GM23338 (cell line): Measurements from ENCODE around the gene NUDT13. TPM values are rescaled to one million over a fixed set of nuclear protein-coding genes. Genes with fewer than 3 reads are reported as not detected.

ENCODE experiments used
- ATAC-seq: fragments of 200-7000 bp; cut with Tn5 transposase; 3 replicates; pipeline ENCODE4 v1.9.1; 2020
- DNase-seq: peaks from one replicate; pipeline ENCODE4 v3.0.0-alpha.2; 2015; ENCODE audit warnings: low spot score
- H2AFZ ChIP-seq: fragments of 200-600 bp; sonication (generic); 2 replicates; pipeline ENCODE4 v1.8.0; 2016; ENCODE audit warnings: antibody characterized with exemption, mild to moderate bottlenecking, moderate library complexity
- H3F3A ChIP-seq: fragments of 200-600 bp; sonication (generic); replicated peaks from 2 replicates; pipeline ENCODE4 v1.8.0; 2017; ENCODE audit warnings: antibody characterized with exemption, mixed run types, low read depth
- H3K27ac ChIP-seq: fragments of 200-600 bp; sonication (generic); 2 replicates; pipeline ENCODE4 v1.6.1; 2016; ENCODE audit warnings: low read depth
- H3K27me3 ChIP-seq: fragments of 200-600 bp; sonication (generic); 2 replicates; pipeline ENCODE4 v1.8.0; 2016; ENCODE audit warnings: mild to moderate bottlenecking, mixed run types, moderate library complexity; ENCODE audit not compliant: insufficient read depth
- H3K36me3 ChIP-seq: fragments of 200-600 bp; sonication (generic); 2 replicates; pipeline ENCODE4 v1.8.0; 2016; ENCODE audit warnings: mild to moderate bottlenecking; ENCODE audit not compliant: insufficient read depth
- H3K4me1 ChIP-seq: fragments of 200-600 bp; sonication (generic); 2 replicates; pipeline ENCODE4 v1.8.0; 2016; ENCODE audit warnings: mild to moderate bottlenecking, moderate library complexity; ENCODE audit not compliant: insufficient read depth
- H3K4me2 ChIP-seq: fragments of 200-600 bp; sonication (generic); 2 replicates; pipeline ENCODE4 v1.7.1; 2017; ENCODE audit warnings: mixed run types
- H3K4me3 ChIP-seq: fragments of 200-600 bp; sonication (generic); 2 replicates; pipeline ENCODE4 v1.6.1; 2016; ENCODE audit warnings: mixed run types
- H3K79me2 ChIP-seq: fragments of 200-600 bp; sonication (generic); replicated peaks from 2 replicates; pipeline ENCODE4 v1.8.0; 2017; ENCODE audit warnings: mild to moderate bottlenecking; ENCODE audit not compliant: insufficient read depth
- H3K9me2 ChIP-seq: fragments of 200-600 bp; sonication (generic); 2 replicates; pipeline ENCODE4 v1.8.0; 2017; ENCODE audit not compliant: insufficient read depth
- H4K20me1 ChIP-seq: fragments of 200-600 bp; sonication (generic); replicated peaks from 2 replicates; pipeline ENCODE4 v1.8.0; 2017; ENCODE audit warnings: mild to moderate bottlenecking; ENCODE audit not compliant: insufficient read depth
- H3K27ac Mint-ChIP-seq: 2 replicates; pipeline ENCODE4 v1.8.0; 2020; ENCODE audit warnings: inconsistent platforms, mild to moderate bottlenecking, moderate library complexity, mixed read lengths
- H3K27me3 Mint-ChIP-seq: 3 replicates; pipeline ENCODE4 v1.8.0; 2022; ENCODE audit warnings: low read depth, mild to moderate bottlenecking, moderate library complexity, mixed read lengths, inconsistent platforms; ENCODE audit not compliant: insufficient read depth, poor library complexity
- H3K36me3 Mint-ChIP-seq: 3 replicates; pipeline ENCODE4 v1.8.0; 2021; ENCODE audit warnings: low read depth, mild to moderate bottlenecking, inconsistent platforms, moderate library complexity, mixed read lengths
- H3K4me1 Mint-ChIP-seq: 3 replicates; pipeline ENCODE4 v1.8.0; 2020; ENCODE audit warnings: mild to moderate bottlenecking, inconsistent platforms, mixed read lengths
- H3K4me3 Mint-ChIP-seq: 3 replicates; pipeline ENCODE4 v1.8.0; 2021; ENCODE audit warnings: moderate library complexity, mild to moderate bottlenecking, inconsistent platforms, mixed read lengths
- H3K9me3 Mint-ChIP-seq: 3 replicates; pipeline ENCODE4 v1.8.0; 2020; ENCODE audit warnings: moderate library complexity, mild to moderate bottlenecking, inconsistent platforms, mixed read lengths
- CTCF ChIP-seq, 2 experiments: fragments of 200-600 bp in 1 of 2; sonication (generic) in 1 of 2; conservative IDR thresholded peaks; 2 replicates each; pipeline versions ENCODE4 v1.5.1 to v1.6.1; 2016 to 2017; ENCODE audit warnings: antibody characterized with exemption in 2 of 2, low read depth in 2 of 2, mild to moderate bottlenecking in 2 of 2, moderate library complexity in 1 of 2
- EZH2 ChIP-seq: fragments of 200-600 bp; sonication (generic); IDR thresholded peaks from one replicate; pipeline ENCODE4 v1.8.0; 2017; ENCODE audit warnings: antibody characterized with exemption, mild to moderate bottlenecking, low read depth; ENCODE audit not compliant: unreplicated experiment
- EZH2phosphoT487 ChIP-seq: fragments of 200-600 bp; sonication (generic); IDR thresholded peaks from one replicate; pipeline ENCODE4 v1.8.1; 2018; ENCODE audit warnings: antibody characterized with exemption; ENCODE audit not compliant: unreplicated experiment
- JUNB ChIP-seq: IDR thresholded peaks from one replicate; pipeline ENCODE4 v1.6.1; 2016; ENCODE audit warnings: antibody characterized with exemption; ENCODE audit not compliant: unreplicated experiment
- NANOG ChIP-seq: IDR thresholded peaks from 2 replicates; pipeline ENCODE4 v1.6.1; 2016; ENCODE audit warnings: antibody characterized with exemption, borderline replicate concordance
- POLR2AphosphoS5 ChIP-seq: IDR thresholded peaks from 2 replicates; pipeline ENCODE4 v1.6.1; 2016; ENCODE audit warnings: antibody characterized with exemption, low read depth
- REST ChIP-seq: IDR thresholded peaks from one replicate; pipeline ENCODE4 v1.6.1; 2018; ENCODE audit warnings: antibody characterized with exemption; ENCODE audit not compliant: unreplicated experiment
- STAT1 ChIP-seq: IDR thresholded peaks from one replicate; pipeline ENCODE4 v1.6.1; 2016; ENCODE audit warnings: antibody characterized with exemption; ENCODE audit not compliant: unreplicated experiment
- ZNF114 ChIP-seq: fragments of 250-450 bp; sonication (Bioruptor Pico); IDR thresholded peaks from 2 replicates; pipeline ENCODE4 v1.5.0; 2020; ENCODE audit warnings: mild to moderate bottlenecking, moderate library complexity
- ZNF331 ChIP-seq: fragments of 250-450 bp; sonication (Bioruptor Pico); IDR thresholded peaks from 2 replicates; pipeline ENCODE4 v1.5.0; 2020; ENCODE audit warnings: low read depth, mild to moderate bottlenecking, moderate library complexity
- polyA plus RNA-seq: library from polyadenylated mRNA; unstranded; fragments of >200 nt; fragmentation: Nextera tagmentation; extraction: Ambion mirVana; gene quantifications from 2 replicates; pipeline ENCODE4 v1.2.1, GENCODE V29; 2016
- total RNA-seq: library from RNA; depleted of rRNA; stranded (reverse); fragments of >200 nt; shearing (Covaris generic); gene quantifications from 2 replicates; pipeline ENCODE4 v1.2.3, GENCODE V29; 2014

NUDT13 gene
- total and polyA plus RNA-seq, 2 experiments from 2014 or later: 1.4 to 2.2 TPM

- no peaks in the 10 kb centered on the region for H3F3A ChIP-seq
- H3K27ac ChIP-seq: no peak overlapping the region
- peaks cover 65% of the 10 kb centered on the region for H3K79me2 ChIP-seq
- H3K4me1 ChIP-seq: no peaks in the 10 kb centered on the region
- no peak overlapping the region for H3K4me3 Mint-ChIP-seq
- H3K4me1 Mint-ChIP-seq: no peaks in the 10 kb centered on the region
- no peaks in the 10 kb centered on the region for H3K9me2 ChIP-seq
- H3K36me3 Mint-ChIP-seq: peaks cover 49% of the 10 kb centered on the region
- no peak for DNase-seq
- no peak overlapping the region for H2AFZ ChIP-seq
- no peak overlapping the region for H3K27ac Mint-ChIP-seq
- TF ChIP-seq ZNF331 (CRISPR knock-in tag) (no peak), STAT1 (no peak), CTCF (conservative IDR thresholded peaks at IDR 0.05; ENCODE audit: low read depth in 2 of 2) (no peak), ZNF114 (CRISPR knock-in tag) (no peak), REST (no peak), POLR2AphosphoS5 (no peak), EZH2 (no peak), EZH2phosphoT487 (no peak)
- no peak for ATAC-seq
- no peaks in the 10 kb centered on the region for H3K9me3 Mint-ChIP-seq
- H4K20me1 ChIP-seq: peaks cover 13% of the 10 kb centered on the region
- no peaks in the 10 kb centered on the region for H3K27me3 ChIP-seq
- H3K27me3 Mint-ChIP-seq: no peaks in the 10 kb centered on the region
- H3K4me3 ChIP-seq: no peak overlapping the region
- no peak overlapping the region for H3K4me2 ChIP-seq
- H3K36me3 ChIP-seq: peaks cover 31% of the 10 kb centered on the region; the same call in 1 of the 2 replicates
These were observed 50.8 kb downstream of the NUDT13 start for GRCh38 chr10:73161079-73161478.

- 0 out of 2 replicates have a peak, but pooled peaks cover 1% of the 10 kb centered on the region for H3K4me1 ChIP-seq
- no peak overlapping the region for H3K27ac Mint-ChIP-seq
- no peak for DNase-seq
- TF ChIP-seq REST: no peak
- TF ChIP-seq ZNF114 (CRISPR knock-in tag): no peak
- TF ChIP-seq POLR2AphosphoS5: no peak
- TF ChIP-seq CTCF (conservative IDR thresholded peaks at IDR 0.05; ENCODE audit: low read depth in 2 of 2): no peak
- no peak for TF ChIP-seq JUNB
- TF ChIP-seq NANOG: no peak
- TF ChIP-seq STAT1: no peak
These were observed 51.4 kb downstream of the NUDT13 start for GRCh38 chr10:73161662-73162061.

More at GRCh38 chr10:73161662-73162061, 51.4 kb downstream of the NUDT13 start:
- Mint-ChIP-seq H3K4me1 (peaks cover 1% of the 10 kb centered on the region; the same call in 2 of the 3 replicates), H3K9me3 (no peaks in the 10 kb centered on the region), H3K36me3 (peaks cover 44% of the 10 kb centered on the region), H3K27me3 (no peaks in the 10 kb centered on the region), H3K4me3 (no peak overlapping the region)
- H3K36me3 ChIP-seq: peaks cover 25% of the 10 kb centered on the region; the same call in 1 of the 2 replicates
- H3K27ac ChIP-seq: no peak overlapping the region
- H3K4me2 ChIP-seq: no peak overlapping the region
- no peaks in the 10 kb centered on the region for H3K27me3 ChIP-seq
- peaks cover 71% of the 10 kb centered on the region for H3K79me2 ChIP-seq
- no peak overlapping the region for H2AFZ ChIP-seq
- peaks cover 13% of the 10 kb centered on the region for H4K20me1 ChIP-seq
- no peaks in the 10 kb centered on the region for H3F3A ChIP-seq
- H3K4me3 ChIP-seq: no peak overlapping the region
- no peak for ATAC-seq
- no peaks in the 10 kb centered on the region for H3K9me2 ChIP-seq
